HG03565 (cell line): ENCODE data around the gene BBS2.

Experiments
- ATAC-seq: cut with Tn5 transposase; IDR thresholded peaks from one replicate; pipeline ENCODE4 v1.9.1; 2021; ENCODE audit warnings: mild to moderate bottlenecking, moderate library complexity; ENCODE audit not compliant: unreplicated experiment

The BBS2 gene

GRCh38 chr16:56436258-56436657 is 83.6 kb downstream of the BBS2 start:
- no peak for ATAC-seq
